SW 1271 (cell line): ENCODE data around the gene DSCAM.
"Not testable (repeated sequence)": the region's sequence is repeated elsewhere in the genome, so short reads cannot be mapped to it uniquely, and the experiment has no call there.

Source experiments
- DNase-seq, 2 experiments: peaks; one replicate each; lab custom pipeline; 2025; lab: John Stamatoyannopoulos, UW

Gene DSCAM, protein sequence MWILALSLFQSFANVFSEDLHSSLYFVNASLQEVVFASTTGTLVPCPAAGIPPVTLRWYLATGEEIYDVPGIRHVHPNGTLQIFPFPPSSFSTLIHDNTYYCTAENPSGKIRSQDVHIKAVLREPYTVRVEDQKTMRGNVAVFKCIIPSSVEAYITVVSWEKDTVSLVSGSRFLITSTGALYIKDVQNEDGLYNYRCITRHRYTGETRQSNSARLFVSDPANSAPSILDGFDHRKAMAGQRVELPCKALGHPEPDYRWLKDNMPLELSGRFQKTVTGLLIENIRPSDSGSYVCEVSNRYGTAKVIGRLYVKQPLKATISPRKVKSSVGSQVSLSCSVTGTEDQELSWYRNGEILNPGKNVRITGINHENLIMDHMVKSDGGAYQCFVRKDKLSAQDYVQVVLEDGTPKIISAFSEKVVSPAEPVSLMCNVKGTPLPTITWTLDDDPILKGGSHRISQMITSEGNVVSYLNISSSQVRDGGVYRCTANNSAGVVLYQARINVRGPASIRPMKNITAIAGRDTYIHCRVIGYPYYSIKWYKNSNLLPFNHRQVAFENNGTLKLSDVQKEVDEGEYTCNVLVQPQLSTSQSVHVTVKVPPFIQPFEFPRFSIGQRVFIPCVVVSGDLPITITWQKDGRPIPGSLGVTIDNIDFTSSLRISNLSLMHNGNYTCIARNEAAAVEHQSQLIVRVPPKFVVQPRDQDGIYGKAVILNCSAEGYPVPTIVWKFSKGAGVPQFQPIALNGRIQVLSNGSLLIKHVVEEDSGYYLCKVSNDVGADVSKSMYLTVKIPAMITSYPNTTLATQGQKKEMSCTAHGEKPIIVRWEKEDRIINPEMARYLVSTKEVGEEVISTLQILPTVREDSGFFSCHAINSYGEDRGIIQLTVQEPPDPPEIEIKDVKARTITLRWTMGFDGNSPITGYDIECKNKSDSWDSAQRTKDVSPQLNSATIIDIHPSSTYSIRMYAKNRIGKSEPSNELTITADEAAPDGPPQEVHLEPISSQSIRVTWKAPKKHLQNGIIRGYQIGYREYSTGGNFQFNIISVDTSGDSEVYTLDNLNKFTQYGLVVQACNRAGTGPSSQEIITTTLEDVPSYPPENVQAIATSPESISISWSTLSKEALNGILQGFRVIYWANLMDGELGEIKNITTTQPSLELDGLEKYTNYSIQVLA (N-terminal part only)

DNA sequence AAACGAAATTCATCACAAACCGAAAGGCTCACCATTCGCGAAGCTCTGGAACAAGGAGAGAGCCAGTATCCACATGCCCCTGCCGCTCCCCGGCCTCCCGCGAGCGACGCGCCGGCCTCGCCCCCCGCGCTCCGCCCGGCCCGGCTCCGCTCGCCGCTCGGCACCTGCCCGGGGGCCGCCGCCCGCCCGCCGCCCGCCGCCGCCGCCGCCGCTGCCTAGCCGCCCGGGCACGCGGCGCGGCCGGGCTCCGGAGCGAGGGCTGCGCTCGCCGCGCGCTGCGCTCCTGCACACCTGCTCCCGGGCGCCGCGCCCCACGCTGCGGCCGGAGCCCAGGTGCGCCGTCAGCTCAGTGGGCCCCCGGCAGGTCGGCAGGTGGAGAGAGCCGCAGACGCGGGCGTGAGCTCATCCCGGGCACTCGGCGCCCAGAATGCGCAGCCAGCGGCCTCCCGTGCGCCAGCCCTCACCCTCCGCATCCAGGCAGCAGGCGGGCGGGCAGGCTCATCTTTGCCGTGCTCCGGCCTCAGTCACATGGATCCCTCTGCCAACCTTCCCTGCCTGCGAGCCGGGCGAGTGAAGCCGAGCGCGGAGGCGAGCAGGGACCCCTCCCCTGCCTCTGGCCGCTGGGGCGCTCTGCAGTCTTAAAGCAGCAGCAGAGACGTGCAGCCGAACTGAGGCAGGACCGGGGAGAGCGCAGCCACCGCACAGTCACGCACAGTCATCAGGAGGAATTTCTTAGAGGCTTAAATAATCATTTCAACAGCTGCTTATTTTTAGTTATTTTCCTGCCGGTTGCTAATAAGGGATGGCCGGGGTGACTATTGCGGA, at the start of gene DSCAM:
DSCAM (minus strand) TSS at position 572 of the 825 bp plus-strand sequence; CDS start at position 75, 497 bp downstream.
- no peak for DNase-seq

DNA sequence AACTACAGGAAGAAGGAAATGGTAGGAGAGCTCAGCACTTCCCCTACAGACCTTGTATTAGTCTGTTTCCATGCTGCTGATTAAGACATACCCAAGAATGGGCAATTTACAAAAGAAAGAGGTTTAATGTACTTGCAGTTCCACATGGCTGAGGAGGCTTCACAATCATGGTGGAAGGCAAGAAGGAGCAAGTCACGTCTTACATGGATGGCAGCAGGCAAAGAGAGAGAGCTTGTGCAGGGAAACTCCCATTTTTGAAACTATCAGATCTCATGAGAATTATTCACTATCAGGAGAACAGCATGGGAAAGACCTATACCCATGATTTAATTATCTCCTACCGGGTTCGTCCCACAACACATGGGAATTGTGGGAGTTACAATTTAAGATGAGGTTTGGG, 48.7 kb upstream of the DSCAM start:
- not testable (repeated sequence) for DNase-seq

DNA sequence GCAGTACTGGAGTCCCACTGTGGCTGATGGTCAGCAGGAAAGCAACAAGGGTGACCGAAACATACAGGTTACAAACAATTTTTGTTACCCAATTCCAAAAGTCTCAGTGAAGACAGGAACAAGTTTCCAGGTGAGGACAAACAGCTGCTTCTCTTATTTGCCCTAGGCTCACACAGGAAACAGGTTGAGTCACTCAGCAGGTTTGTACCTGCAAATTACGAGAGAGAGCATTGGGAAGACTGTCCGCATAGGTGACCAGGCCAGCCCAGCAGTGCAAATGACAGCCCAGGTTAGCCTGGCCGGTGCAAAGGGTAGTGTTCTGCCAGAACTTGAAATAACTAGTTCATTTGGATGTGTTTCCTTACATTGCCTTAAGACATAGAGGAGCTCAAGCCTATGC, 40.0 kb upstream of the DSCAM start:
- DNase-seq = no peak

DNA sequence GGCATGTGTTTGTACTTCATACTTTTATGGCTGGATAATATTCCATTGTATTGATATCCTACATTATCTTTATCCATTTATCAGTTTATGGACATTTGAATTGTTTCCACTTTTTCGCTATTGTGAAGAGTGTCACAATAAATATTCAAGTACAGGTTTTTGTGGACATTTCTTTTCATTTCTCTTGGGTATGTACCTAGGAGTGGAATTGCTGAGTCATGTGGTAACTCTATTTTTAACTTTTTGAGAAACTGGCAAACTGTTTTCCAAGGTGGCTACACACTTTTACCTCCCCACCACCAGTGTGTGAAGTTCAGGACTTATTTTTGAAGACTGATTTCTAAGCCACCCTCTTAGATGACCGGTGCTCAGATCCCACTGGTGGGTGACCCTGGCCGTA, 39.0 kb upstream of the DSCAM start:
- DNase-seq = no peak

DNA sequence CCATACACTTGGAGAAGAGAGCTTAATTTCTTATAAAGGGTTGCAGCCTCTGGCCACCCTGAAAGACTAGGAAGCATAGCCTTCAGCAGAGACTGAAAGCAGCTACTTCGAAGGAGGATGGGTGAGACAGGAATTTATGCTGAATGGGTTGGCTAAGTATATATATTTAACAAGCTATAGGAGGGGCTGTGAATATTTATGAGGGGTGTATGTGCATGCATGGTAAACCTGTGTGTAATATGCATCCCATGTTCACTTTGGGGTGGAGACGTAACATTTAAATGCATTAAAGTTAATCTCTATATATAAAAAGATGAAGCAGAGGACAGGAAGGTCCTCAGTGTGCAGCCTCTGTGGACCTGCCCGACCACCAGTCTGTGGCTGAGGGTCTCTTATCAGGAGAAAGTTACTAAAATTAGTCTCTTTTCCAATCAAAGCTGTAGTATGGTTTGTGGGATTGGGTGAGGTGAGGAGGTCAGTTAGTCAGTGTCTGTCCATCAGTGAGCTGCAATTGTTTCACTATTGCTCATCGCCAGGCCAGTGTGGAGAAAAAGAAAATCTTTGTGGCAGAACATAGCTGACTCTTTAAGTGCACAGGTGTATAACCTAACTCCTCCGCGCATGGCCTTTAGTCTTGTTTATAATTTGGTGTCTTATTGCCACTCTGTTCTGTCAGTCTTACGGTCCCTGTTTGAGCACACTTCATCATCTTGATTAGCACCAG, 35.4 kb upstream of the DSCAM start:
- DNase-seq = no peak

DNA sequence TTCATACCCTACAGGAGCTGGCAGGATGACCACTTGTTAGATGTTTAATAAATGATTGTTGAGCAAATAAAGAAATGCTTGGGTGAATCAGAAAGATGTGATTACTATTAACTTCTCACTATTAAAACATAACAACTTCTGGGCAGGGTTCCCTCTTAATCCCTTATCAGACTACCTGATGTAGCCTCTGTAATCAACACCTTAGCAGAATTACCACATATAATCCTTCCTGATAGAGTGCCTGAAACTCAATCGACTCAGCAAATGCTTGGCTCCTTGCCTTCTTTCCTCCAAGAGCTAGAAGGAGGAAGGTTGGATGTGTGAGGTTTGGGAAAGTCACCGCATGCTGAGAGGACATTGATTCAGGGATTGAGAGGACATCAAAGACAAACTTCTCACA, 34.8 kb upstream of the DSCAM start:
- no peak for DNase-seq

DNA sequence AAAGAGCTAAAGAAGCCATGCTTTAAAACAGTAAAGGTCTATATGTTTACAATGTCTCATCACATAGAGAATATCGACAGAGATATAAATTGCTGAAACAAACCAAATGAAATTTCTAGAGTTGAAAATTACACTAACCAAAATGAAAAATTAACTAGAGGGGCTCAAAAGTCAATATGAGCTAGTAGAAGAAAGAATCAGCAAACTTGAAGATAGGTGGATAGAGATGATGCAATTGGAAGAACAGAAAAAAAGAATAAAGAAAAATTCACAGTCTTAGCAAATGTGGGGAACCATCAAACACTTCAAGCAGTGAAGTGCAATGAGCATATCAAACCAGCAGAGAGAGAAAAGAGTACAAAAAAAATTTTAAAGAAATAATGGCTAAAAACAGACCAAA, 24.1 kb upstream of the DSCAM start:
- no peak for DNase-seq

DNA sequence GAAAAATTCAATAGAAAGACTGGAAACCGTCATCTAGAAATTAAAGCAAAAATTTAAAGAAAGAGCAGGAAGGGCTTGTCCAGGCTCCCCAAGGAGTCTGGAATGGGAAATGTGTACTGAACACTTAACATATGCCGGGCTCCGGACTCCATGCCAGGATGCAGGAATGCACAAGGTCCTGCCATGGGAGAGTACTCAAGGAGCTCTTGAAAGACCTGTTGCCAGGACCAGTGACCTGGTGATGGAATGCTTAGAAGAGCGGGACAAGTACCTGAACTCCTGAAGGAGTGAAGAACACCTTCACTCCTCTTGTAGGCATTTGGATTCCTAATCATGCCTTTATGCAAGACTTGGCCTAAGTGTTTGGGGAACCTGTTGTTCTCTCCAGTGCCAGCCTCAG, 16.9 kb upstream of the DSCAM start:
- no peak for DNase-seq

DNA sequence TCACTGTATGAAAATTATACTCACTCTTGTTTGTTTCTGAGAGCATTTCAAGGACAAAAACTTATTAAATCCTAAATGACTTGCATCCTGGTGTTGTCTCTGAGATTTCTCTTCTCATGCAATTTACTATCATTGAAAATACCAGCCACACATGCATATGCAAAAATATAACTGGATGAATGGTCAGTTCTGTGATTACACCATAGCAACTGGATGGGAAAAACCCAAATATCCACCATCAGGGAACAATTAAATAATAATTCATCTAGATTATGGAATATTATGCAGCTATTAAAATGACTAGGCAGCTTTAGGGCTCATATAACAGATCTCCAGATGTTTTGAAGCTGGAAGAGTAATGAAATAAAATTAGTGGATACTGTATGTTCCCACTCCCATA, 11.6 kb upstream of the DSCAM start:
- no peak for DNase-seq

DNA sequence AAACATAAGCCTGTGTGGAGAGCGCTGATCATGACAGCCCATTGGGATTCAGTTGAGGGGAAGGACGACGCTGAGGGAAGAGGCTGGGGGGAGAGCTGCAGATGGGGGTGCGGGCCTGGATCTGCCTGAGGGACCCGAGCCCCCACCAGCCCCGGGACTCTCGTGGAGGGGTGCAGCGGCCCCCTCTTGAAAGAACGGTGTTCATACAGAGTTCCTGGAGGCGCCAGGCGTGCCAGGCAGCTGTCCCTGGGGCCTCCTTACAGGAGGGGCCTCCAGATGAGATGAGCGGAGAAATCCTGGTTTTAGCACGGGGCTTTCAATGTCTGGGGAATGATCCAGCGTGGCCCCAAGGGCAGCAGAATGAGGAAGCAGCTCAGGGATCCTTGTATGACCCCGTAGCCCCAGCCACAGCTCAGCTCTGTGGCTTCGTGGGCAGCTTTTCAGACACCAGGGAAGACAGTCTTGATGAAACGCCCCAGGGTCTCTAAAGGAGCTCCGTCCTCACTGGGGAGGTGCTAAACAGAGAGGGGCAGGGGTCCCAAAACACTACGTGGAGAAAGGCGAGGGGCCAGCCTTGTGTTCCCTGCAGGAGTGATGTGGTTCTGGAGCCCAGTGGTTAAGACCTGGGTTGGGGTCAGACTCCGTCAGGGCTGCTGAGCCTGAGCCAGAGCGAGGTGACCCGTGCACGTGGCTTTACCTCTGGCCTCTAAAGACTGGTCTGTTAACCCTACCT, 7.2 kb upstream of the DSCAM start:
- DNase-seq = no peak

DNA sequence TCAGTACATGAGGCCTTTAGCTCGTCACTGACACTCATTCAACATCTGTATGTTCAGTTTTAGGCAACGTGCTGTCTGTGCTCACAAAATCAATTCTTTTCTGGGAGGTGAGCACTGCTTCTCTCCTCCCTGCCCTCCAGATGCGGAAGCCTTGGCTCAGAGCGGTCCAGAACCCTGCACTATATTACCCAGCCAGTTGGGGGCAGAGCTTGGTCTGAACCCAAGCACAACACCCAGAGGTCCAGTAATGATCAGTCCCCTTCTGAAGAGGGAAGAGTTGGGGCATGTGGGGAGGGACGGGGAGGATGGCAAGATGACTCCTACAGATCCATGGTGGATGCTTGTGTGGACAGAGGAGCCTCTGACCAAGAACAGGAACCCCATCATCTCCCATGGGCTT, 5.6 kb upstream of the DSCAM start:
- no peak for DNase-seq

DNA sequence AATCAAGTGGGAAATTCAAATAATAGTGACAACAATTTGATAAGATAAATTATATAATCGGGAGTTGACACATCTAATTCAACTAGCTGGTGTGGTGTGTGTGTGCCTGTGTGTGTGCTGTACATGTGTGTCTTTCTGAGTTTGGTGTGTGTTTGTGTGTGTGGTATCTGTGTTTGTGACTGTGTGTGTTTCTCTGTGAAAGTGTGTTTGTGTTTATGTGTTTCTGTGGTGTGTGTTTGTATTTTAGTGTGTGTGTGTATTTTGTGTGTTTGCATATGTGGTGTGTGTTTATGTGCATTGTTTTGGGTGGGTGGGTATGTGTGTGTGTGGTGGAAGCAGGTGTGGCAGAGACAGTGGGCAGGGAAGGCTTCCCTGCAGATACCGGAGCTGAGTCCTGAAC, 4.8 kb upstream of the DSCAM start:
- DNase-seq = no peak

DNA sequence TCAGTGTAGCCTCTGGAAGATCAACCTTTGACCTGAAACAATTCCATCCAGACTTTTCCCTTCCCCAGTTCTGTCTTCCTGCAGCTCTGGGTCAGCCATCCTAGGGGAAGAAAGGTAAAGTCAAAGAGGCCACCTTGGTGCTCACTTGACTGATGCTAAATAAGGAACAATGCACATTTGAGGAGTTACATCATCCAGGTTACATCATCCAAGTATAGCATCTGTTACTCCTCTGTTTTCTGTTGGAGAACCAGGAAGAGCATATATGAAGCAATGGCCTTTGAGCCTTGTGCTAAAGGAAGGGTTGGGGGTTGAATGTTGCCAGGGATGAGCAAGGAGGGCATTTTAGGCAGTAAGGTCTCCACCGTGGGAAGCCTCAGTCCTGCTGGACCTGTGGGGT, 3.1 kb upstream of the DSCAM start:
- DNase-seq = no peak

DNA sequence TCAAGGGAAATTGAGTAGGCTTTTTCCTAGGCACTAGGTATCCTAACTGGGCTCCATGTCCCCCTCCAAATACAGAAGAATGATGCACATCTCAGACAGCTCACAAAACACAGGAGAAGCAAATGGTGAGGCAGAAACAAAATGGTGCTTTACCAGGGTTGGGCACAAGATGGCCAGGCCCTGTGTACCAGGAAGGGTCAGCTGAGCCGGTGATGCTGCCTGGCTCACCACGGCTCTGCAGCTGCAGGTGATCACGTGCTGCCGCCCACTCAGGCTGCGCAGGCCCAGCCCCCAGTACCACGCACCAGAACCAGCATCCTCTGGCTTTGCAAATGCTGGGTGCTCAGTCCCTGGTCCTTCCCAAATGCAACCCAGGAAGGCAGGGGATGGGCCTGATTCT, 993 bp upstream of the DSCAM start:
- no peak for DNase-seq

DNA sequence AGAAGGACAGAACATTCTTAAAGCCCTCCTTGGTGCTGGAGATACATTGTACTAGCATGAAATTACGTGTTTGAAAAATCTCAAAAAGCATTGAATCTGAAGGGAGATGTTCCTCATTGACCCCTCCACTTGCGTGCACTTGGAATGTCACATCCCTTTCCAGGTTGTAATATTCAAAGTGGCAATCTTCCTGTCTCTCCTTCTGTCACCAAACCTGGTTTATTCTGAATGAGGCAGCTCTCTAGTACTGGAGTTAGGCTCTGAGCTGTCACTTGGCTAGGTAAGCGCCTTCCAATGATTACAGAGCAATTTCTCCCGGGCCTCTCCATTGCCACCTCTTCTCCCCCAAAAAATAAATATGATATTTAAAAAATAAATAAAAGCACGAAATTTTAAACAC, 855 bp downstream of the DSCAM start:
- no peak for DNase-seq

DNA sequence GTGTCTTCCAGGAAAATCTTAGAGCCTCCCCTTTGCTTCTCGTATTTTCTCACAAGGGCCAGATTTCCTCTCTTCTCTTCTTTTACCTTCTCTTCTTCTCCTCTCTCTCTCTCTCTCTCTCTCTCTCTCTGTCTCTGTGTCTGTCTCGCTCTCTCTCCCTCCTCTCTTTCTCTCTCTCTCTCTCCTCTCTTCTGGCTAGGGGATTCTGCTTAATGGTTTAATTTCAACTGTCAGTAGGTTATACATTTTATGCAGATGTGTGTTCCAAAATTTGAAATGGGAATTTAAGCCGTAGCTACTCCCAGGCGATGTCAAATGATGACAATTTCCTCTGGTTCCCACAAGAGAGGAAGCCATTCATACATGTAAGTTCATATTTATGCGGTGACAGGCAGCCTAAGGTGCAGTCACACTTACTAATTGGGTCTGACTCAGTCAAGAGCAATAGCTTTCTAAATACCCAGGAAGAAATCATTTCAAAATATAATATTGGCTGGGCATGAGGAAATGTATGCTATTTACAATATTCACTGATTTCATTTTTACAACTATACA, 1.4 kb downstream of the DSCAM start:
- peak; percentile 4 to 9 for DNase-seq

DNA sequence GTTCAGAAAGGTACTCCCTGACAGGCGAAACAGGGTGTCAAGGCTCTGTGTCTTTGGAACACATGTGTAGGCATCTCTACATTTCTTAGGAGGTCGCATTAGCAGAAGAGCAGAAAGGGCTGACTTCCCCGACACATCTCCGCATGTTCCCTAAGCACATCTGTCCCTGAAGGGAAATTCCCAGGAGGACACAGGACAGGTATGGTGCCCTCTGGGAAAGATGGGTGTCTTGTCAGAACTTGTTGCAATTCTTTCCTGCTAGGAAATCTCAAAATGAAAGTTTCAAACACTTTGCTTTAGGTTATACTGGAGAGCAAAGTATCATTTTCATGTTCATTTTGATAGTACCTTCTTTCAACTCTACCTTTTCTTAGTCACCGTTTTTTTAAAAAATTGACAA, 2.0 kb downstream of the DSCAM start:
- no peak for DNase-seq

DNA sequence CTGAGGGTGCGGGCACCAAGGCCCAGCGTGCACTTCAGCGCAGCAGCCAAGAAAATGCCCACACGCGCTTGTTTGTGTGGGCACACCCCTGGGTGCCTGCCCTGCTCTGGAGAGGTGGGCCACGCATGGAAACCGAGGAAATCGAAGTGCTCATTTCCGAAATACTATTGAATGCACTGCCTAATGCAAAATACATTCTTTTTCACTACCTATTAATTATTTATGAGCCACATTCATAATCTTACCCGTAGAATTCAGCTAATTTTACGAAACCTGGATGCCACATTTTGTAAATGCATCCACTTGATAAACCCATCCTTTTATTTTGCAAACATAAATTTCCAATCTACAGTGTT, 4.8 kb downstream of the DSCAM start:
- DNase-seq = no peak

DNA sequence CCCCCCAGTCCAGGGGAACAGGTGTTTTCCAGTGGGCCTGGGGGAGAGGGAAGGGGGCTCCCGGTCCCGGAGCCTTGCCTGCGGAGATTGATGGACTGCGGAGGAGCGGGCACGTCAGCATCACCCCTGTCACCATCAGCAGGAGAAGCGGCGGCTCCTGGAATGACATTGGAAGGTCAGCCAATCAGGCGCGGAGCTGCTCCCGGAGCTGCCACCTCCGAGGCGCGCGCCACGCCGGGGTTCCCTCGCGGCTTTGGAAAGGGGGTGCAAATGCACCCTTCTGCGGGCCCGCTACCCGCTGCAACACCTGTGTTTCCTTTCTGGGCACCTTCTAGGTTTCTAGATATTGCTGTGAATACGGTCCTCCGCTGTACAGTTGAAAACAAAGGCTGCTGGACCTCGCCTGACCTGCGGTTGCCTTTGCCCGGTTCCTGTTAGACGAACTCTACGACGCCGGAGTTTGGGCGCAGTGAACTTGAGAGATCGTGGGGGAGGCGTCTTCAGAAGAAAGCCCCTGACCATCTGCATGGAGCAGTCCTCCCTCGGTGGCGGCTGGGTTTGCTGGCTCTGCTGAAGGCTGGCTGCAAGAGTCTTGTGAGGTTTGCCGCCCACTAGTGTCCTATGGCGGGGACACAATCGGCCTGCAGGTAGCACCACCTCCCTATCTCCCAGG, 5.3 kb downstream of the DSCAM start:
- DNase-seq = peak; percentile 11 to 15
